ENCODE results near the gene HOXC11. TPM values are rescaled to one million over a fixed set of nuclear protein-coding genes. Genes with fewer than 3 reads are reported as not detected.

The HOXC11 gene
- total RNA-seq (2021) (2.4 and 2.9 TPM in 2 replicates), Bru-seq, nascent RNA (percentile 37 among the genes with signal in this experiment), BruChase-seq, experiment 1, labeled RNA remaining after a 2-hour chase (percentile 52 among the genes with signal in this experiment), BruChase-seq, experiment 2, labeled RNA remaining after a 6-hour chase (percentile 48 among the genes with signal in this experiment)
- long read RNA-seq, partial matches to known transcripts: 0 of 3 reads
- long read RNA-seq, other reads (novel, unspliced or antisense): 2 of 3 reads

DNA sequence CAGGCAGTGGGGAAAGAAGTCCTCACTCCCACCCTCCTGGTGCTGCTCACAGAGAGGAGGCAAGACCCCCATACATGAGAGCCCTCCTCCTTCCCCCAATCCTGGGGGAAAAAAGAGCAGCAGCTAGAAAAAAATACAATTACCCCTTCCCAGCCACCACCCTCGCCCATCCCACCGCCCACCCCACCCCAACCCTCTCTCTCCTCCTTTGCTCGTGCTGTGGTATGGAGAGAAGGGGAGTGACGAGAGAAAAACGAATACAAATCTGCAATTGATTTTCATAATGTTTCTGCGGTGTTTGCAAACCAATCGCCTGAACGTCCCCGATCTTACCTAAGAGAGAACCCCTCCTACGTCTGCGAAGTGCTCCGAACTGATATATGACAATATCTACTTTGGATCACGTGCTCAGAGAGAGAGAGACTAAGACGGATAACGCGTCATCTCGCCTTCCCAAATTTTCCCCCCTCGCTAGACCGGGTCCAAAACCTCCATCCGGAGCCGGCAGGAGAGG is at the start of gene HOXC11:
HOXC11 (plus strand) TSS at position 405 of the 514 bp plus-strand sequence. CDS start 116 bp downstream, outside the sequence.
- DNase-seq: no peak
- peak within 1 kb of the TSS; percentile 91 for H2AFZ ChIP-seq
- no peaks in the 10 kb centered on the region for H3K36me3 ChIP-seq (ENCODE audit: low read depth)
- TF ChIP-seq, protein P1, sequence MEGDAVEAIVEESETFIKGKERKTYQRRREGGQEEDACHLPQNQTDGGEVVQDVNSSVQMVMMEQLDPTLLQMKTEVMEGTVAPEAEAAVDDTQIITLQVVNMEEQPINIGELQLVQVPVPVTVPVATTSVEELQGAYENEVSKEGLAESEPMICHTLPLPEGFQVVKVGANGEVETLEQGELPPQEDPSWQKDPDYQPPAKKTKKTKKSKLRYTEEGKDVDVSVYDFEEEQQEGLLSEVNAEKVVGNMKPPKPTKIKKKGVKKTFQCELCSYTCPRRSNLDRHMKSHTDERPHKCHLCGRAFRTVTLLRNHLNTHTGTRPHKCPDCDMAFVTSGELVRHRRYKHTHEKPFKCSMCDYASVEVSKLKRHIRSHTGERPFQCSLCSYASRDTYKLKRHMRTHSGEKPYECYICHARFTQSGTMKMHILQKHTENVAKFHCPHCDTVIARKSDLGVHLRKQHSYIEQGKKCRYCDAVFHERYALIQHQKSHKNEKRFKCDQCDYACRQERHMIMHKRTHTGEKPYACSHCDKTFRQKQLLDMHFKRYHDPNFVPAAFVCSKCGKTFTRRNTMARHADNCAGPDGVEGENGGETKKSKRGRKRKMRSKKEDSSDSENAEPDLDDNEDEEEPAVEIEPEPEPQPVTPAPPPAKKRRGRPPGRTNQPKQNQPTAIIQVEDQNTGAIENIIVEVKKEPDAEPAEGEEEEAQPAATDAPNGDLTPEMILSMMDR (conservative IDR thresholded peaks at IDR 0.05): no peak
- no peak for TF ChIP-seq EZH2 (IDR thresholded peaks at IDR 0.05; ENCODE audit: low read depth)
- no TSS peak for BruUV-seq (replicated peaks)
- H3K27ac ChIP-seq: no peak within 1 kb of the TSS
- H3K4me3 ChIP-seq: peak within 1 kb of the TSS; percentile 72
- 0 out of 2 replicates have a peak, but pooled peaks cover 1% of the 10 kb centered on the region for H3K4me1 ChIP-seq (replicated peaks; ENCODE audit: insufficient read depth)
- H3K79me2 ChIP-seq (ENCODE audit: low read depth): no peaks in the 10 kb centered on the region
- peak within 1 kb of the TSS; percentile 69 for H3K4me2 ChIP-seq
- no peaks in the 10 kb centered on the region for H3K27me3 ChIP-seq (ENCODE audit: insufficient read depth, low read depth)
- no peaks in the 10 kb centered on the region for H3K9me3 ChIP-seq (ENCODE audit: insufficient read depth, low read depth)
- H4K20me1 ChIP-seq (ENCODE audit: insufficient read depth): no peaks in the 10 kb centered on the region
- peaks cover 5% of the 10 kb centered on the region; the same call in 1 of the 2 replicates for H3F3A ChIP-seq (ENCODE audit: insufficient read depth, low read depth)
- ChIA-PET POLR2A (ENCODE audit: unreplicated experiment) (no interaction called here), CTCF (interaction anchor here (0.6 kb wide), 1 partner anchor 22 kb away, joined by 3 read pairs; no protein-coding TSS in a partner anchor)
- no peaks in the 10 kb centered on the region for H3K9me2 ChIP-seq (ENCODE audit: insufficient read depth)
- intact Hi-C loops (cut with micrococcal nuclease; ENCODE audit: unreplicated experiment): no loop called here

DNA sequence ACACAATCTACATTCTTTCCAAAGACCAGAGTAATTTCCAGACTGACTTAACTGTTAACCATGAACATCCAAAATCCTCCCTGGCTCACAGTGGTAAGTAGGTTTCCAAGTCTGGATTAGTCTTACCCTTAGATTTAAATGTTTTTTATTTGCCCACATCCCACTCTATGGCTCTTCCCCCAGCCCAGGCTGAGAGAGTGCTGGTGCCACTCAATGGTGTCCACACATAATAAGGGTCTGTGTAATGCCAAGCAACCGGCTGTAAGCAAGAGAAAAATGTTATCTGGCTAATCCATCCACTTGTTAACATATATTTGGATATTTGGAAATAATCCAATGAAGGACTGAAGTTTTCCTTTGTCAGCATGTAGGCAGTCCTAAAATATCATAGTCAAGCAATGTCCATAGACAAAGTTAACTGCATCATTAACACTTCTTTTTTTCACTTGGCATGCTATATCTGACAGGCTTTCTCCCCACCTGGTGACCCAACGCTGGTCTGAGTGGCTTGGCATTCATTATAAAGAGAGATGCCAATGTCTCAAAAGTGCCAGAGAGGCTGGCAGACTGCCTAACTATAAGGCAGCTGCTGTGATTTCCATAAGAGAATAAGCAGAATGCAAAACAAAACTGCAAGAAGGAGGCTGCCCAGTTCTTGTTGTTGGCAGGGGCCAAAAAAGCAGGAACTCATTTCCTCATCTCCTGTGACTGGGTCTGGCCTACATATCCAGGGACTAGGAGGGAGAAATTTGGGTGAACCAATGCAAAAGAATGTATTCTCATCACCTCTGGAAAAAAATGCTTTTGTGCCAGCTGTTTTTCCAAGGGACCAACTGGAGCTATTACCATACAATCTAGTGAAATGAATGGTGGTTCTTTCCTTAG is 48.2 kb upstream of the HOXC11 start:
- Histone ChIP-seq H3K79me2 (ENCODE audit: low read depth) (no peaks in the 10 kb centered on the region), H3K4me3 (no peak overlapping the region), H3K9me3 (ENCODE audit: insufficient read depth, low read depth) (no peaks in the 10 kb centered on the region), H3K9me2 (ENCODE audit: insufficient read depth) (no peaks in the 10 kb centered on the region), H3K27ac (no peak overlapping the region), H3F3A (ENCODE audit: insufficient read depth, low read depth) (no peaks in the 10 kb centered on the region), H3K36me3 (ENCODE audit: low read depth) (no peaks in the 10 kb centered on the region), H3K4me1 (replicated peaks; ENCODE audit: insufficient read depth) (no peaks in the 10 kb centered on the region), H3K27me3 (ENCODE audit: insufficient read depth, low read depth) (no peaks in the 10 kb centered on the region), H2AFZ (no peak overlapping the region), H3K4me2 (no peak overlapping the region), H4K20me1 (ENCODE audit: insufficient read depth) (no peaks in the 10 kb centered on the region)
- CTCF ChIA-PET: no interaction called here
- BruUV-seq (replicated peaks): no TSS peak
- POLR2A ChIA-PET (ENCODE audit: unreplicated experiment): interaction anchor here (0.7 kb wide), 1 partner anchor 78 kb away, joined by 3 read pairs; no protein-coding TSS in a partner anchor
- no peak for DNase-seq
- TF ChIP-seq EZH2 (IDR thresholded peaks at IDR 0.05; ENCODE audit: low read depth): no peak
- TF ChIP-seq, protein P1 (conservative IDR thresholded peaks at IDR 0.05): no peak
- intact Hi-C loops (cut with micrococcal nuclease; ENCODE audit: unreplicated experiment): loop anchor here (5.0 kb wide), 1 partner anchor 37 kb away; no protein-coding TSS in a partner anchor

DNA sequence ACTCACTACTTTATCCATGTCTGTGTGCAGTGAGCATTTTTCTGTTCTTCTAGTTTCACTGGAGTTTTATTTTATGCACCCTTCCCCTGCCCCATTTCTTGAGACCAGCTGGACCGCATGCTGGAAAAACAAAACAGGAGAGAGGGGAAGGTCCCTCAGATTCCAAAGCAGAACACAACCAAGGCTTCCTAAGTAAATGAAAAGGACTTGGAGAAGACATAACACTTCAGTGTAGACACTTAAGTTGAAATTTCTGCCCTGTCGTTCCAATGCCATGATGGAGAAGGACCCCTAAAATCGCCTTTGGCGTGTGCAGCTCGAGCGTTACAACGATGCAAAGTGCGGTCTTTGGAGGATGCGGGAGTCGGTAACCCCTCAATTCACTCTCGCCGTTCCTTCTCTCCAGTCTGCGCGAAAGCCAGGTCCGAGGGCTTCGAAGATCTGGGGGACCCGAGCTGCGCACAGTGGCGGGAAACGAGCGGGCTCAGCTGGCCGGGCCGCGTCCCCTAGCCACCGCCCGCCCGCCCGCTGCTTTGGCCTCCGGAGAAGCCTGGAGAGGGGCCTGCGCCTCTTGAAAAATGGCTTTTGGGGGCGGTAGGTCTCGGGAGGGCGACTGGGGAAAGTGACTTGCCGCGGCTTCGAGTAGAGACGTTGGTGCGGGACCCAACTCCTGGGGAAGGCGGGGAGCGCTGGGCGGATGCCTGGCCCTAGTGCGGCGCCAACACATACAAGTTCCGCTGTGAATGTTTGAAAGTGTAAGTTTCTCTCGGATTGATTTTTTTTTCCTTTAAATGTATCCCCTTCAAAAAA is 45.5 kb upstream of the HOXC11 start:
- TF ChIP-seq, protein P1 (conservative IDR thresholded peaks at IDR 0.05): no peak
- no peak for TF ChIP-seq EZH2 (IDR thresholded peaks at IDR 0.05; ENCODE audit: low read depth)
- intact Hi-C loops (cut with micrococcal nuclease; ENCODE audit: unreplicated experiment): no loop called here
- Histone ChIP-seq H3K4me3 (no peak overlapping the region), H3K27ac (no peak overlapping the region), H3K9me3 (ENCODE audit: insufficient read depth, low read depth) (no peaks in the 10 kb centered on the region), H3K4me2 (no peak overlapping the region), H3K27me3 (ENCODE audit: insufficient read depth, low read depth) (no peaks in the 10 kb centered on the region), H2AFZ (no peak overlapping the region), H3K4me1 (replicated peaks; ENCODE audit: insufficient read depth) (no peaks in the 10 kb centered on the region), H3K9me2 (ENCODE audit: insufficient read depth) (no peaks in the 10 kb centered on the region), H3F3A (ENCODE audit: insufficient read depth, low read depth) (no peaks in the 10 kb centered on the region), H3K79me2 (ENCODE audit: low read depth) (no peaks in the 10 kb centered on the region), H4K20me1 (ENCODE audit: insufficient read depth) (no peaks in the 10 kb centered on the region), H3K36me3 (ENCODE audit: low read depth) (no peaks in the 10 kb centered on the region)
- no TSS peak for BruUV-seq (replicated peaks)
- CTCF ChIA-PET: no interaction called here
- no peak for DNase-seq
- POLR2A ChIA-PET (ENCODE audit: unreplicated experiment): no interaction called here
